ENCODE results near the gene BHLHE40.

Gene BHLHE40

GRCh38 chr3:4948395-4948794, 30.8 kb upstream of the BHLHE40 start:
- TF ChIP-seq ZNF565 (CRISPR knock-in tag; conservative IDR thresholded peaks at IDR 0.05; ENCODE audit: low read depth): no peak
- no peak for TF ChIP-seq ESRRG (CRISPR knock-in tag; IDR thresholded peaks at IDR 0.05)
- no peak for TF ChIP-seq ZNF8 (CRISPR knock-in tag; IDR thresholded peaks at IDR 0.05)
- no peak for TF ChIP-seq RARB (CRISPR knock-in tag; IDR thresholded peaks at IDR 0.05)
- TF ChIP-seq ZNF70 (CRISPR knock-in tag; IDR thresholded peaks at IDR 0.05): no peak
- TF ChIP-seq GLIS3 (CRISPR knock-in tag; IDR thresholded peaks at IDR 0.05): no peak
- TF ChIP-seq, protein P1, sequence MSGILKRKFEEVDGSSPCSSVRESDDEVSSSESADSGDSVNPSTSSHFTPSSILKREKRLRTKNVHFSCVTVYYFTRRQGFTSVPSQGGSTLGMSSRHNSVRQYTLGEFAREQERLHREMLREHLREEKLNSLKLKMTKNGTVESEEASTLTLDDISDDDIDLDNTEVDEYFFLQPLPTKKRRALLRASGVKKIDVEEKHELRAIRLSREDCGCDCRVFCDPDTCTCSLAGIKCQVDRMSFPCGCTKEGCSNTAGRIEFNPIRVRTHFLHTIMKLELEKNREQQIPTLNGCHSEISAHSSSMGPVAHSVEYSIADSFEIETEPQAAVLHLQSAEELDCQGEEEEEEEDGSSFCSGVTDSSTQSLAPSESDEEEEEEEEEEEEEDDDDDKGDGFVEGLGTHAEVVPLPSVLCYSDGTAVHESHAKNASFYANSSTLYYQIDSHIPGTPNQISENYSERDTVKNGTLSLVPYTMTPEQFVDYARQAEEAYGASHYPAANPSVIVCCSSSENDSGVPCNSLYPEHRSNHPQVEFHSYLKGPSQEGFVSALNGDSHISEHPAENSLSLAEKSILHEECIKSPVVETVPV (CRISPR knock-in tag; IDR thresholded peaks at IDR 0.05): no peak
- no peak for TF ChIP-seq ZFP30 (CRISPR knock-in tag; IDR thresholded peaks at IDR 0.05)
- no peak for TF ChIP-seq OSR1 (CRISPR knock-in tag; IDR thresholded peaks at IDR 0.05)
- no peak for TF ChIP-seq BACH2 (CRISPR knock-in tag; IDR thresholded peaks at IDR 0.05; ENCODE audit: borderline replicate concordance)
- TF ChIP-seq ZFP3 (CRISPR knock-in tag; IDR thresholded peaks at IDR 0.05): no peak
- no peak for TF ChIP-seq CSDC2 (CRISPR knock-in tag; IDR thresholded peaks at IDR 0.05)
- TF ChIP-seq ISL1 (CRISPR knock-in tag; IDR thresholded peaks at IDR 0.05): no peak
- TF ChIP-seq, protein P2, sequence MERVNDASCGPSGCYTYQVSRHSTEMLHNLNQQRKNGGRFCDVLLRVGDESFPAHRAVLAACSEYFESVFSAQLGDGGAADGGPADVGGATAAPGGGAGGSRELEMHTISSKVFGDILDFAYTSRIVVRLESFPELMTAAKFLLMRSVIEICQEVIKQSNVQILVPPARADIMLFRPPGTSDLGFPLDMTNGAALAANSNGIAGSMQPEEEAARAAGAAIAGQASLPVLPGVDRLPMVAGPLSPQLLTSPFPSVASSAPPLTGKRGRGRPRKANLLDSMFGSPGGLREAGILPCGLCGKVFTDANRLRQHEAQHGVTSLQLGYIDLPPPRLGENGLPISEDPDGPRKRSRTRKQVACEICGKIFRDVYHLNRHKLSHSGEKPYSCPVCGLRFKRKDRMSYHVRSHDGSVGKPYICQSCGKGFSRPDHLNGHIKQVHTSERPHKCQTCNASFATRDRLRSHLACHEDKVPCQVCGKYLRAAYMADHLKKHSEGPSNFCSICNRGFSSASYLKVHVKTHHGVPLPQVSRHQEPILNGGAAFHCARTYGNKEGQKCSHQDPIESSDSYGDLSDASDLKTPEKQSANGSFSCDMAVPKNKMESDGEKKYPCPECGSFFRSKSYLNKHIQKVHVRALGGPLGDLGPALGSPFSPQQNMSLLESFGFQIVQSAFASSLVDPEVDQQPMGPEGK (CRISPR knock-in tag; IDR thresholded peaks at IDR 0.05; ENCODE audit: borderline replicate concordance): no peak
- TF ChIP-seq PPARA (CRISPR knock-in tag; IDR thresholded peaks at IDR 0.05; ENCODE audit: borderline replicate concordance): no peak
- TF ChIP-seq TCF4 (CRISPR knock-in tag; IDR thresholded peaks at IDR 0.05; ENCODE audit: borderline replicate concordance): no peak
- no peak for TF ChIP-seq TOX (CRISPR knock-in tag; IDR thresholded peaks at IDR 0.05; ENCODE audit: borderline replicate concordance)
- no peak for TF ChIP-seq POU6F1 (CRISPR knock-in tag; IDR thresholded peaks at IDR 0.05; ENCODE audit: borderline replicate concordance, low read depth)
- TF ChIP-seq ZC3H10 (CRISPR knock-in tag; IDR thresholded peaks at IDR 0.05): no peak
- TF ChIP-seq SNAI2 (CRISPR knock-in tag; IDR thresholded peaks at IDR 0.05): no peak
- no peak for ATAC-seq

DNA sequence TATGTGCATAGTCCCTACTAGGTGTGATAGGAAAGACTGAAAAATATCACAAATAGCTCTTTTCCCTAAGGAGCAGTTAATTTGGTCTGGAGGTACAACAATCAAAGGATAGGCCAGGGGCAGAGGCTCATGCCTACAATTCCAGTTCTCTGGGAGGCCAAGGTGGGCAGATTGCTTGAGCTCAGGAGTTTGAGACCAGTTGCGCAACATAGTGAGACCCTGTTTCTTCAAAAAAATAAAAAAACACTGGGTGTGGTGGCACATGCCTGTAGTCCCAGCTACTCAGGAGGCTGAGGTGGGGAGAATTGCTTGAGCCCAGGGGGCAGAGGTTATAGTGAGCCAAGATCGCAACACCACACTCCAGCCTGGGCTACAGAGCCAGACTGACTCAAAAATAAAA, 30.2 kb upstream of the BHLHE40 start:
- no peak for ATAC-seq
- TF ChIP-seq, protein P2 (CRISPR knock-in tag; IDR thresholded peaks at IDR 0.05; ENCODE audit: borderline replicate concordance): no peak
- TF ChIP-seq BACH2 (CRISPR knock-in tag; IDR thresholded peaks at IDR 0.05; ENCODE audit: borderline replicate concordance): no peak
- TF ChIP-seq ISL1 (CRISPR knock-in tag; IDR thresholded peaks at IDR 0.05): no peak
- TF ChIP-seq ZFP3 (CRISPR knock-in tag; IDR thresholded peaks at IDR 0.05): no peak
- TF ChIP-seq, protein P3, sequence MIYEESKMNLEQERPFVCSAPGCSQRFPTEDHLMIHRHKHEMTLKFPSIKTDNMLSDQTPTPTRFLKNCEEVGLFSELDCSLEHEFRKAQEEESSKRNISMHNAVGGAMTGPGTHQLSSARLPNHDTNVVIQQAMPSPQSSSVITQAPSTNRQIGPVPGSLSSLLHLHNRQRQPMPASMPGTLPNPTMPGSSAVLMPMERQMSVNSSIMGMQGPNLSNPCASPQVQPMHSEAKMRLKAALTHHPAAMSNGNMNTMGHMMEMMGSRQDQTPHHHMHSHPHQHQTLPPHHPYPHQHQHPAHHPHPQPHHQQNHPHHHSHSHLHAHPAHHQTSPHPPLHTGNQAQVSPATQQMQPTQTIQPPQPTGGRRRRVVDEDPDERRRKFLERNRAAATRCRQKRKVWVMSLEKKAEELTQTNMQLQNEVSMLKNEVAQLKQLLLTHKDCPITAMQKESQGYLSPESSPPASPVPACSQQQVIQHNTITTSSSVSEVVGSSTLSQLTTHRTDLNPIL (CRISPR knock-in tag; IDR thresholded peaks at IDR 0.05; ENCODE audit: low read depth): no peak
- no peak for TF ChIP-seq RARB (CRISPR knock-in tag; IDR thresholded peaks at IDR 0.05)
- TF ChIP-seq POU6F1 (CRISPR knock-in tag; IDR thresholded peaks at IDR 0.05; ENCODE audit: borderline replicate concordance, low read depth): no peak
- no peak for TF ChIP-seq TOX (CRISPR knock-in tag; IDR thresholded peaks at IDR 0.05; ENCODE audit: borderline replicate concordance)
- TF ChIP-seq ZNF8 (CRISPR knock-in tag; IDR thresholded peaks at IDR 0.05): no peak
- TF ChIP-seq, protein P4, sequence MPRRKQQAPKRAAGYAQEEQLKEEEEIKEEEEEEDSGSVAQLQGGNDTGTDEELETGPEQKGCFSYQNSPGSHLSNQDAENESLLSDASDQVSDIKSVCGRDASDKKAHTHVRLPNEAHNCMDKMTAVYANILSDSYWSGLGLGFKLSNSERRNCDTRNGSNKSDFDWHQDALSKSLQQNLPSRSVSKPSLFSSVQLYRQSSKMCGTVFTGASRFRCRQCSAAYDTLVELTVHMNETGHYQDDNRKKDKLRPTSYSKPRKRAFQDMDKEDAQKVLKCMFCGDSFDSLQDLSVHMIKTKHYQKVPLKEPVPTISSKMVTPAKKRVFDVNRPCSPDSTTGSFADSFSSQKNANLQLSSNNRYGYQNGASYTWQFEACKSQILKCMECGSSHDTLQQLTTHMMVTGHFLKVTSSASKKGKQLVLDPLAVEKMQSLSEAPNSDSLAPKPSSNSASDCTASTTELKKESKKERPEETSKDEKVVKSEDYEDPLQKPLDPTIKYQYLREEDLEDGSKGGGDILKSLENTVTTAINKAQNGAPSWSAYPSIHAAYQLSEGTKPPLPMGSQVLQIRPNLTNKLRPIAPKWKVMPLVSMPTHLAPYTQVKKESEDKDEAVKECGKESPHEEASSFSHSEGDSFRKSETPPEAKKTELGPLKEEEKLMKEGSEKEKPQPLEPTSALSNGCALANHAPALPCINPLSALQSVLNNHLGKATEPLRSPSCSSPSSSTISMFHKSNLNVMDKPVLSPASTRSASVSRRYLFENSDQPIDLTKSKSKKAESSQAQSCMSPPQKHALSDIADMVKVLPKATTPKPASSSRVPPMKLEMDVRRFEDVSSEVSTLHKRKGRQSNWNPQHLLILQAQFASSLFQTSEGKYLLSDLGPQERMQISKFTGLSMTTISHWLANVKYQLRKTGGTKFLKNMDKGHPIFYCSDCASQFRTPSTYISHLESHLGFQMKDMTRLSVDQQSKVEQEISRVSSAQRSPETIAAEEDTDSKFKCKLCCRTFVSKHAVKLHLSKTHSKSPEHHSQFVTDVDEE (CRISPR knock-in tag; IDR thresholded peaks at IDR 0.05): no peak
- TF ChIP-seq ZC3H10 (CRISPR knock-in tag; IDR thresholded peaks at IDR 0.05): no peak
